H9 (cell line): Measurements from ENCODE around the gene ACP2. TPM values are rescaled to one million over a fixed set of nuclear protein-coding genes. Genes with fewer than 3 reads are reported as not detected.

Experiments
- DNase-seq: peaks from one replicate; pipeline ENCODE4 v3.0.0-alpha.2; 2017
- H2AFZ ChIP-seq: one replicate; pipeline ENCODE4 v1.6.1; 2013; ENCODE audit warnings: mild to moderate bottlenecking, low read length, control low read depth, moderate library complexity
- H2AK5ac ChIP-seq: 2 replicates; pipeline ENCODE4 v1.6.1; 2013; ENCODE audit warnings: low read length, control low read depth, mixed read lengths; ENCODE audit not compliant: insufficient read length
- H2BK120ac ChIP-seq: one replicate; pipeline ENCODE4 v1.6.1; 2013; ENCODE audit warnings: low read depth, mild to moderate bottlenecking, low read length, control low read depth, inconsistent platforms; ENCODE audit not compliant: poor library complexity, severe bottlenecking
- H2BK12ac ChIP-seq: 2 replicates; pipeline ENCODE4 v1.6.1; 2013; ENCODE audit warnings: low read length, control low read depth, mixed read lengths, low read depth; ENCODE audit not compliant: insufficient read length
- H2BK15ac ChIP-seq: 2 replicates; pipeline ENCODE4 v1.6.1; 2013; ENCODE audit warnings: low read depth, low read length, control low read depth
- H2BK20ac ChIP-seq: one replicate; pipeline ENCODE4 v1.6.1; 2013; ENCODE audit warnings: low read depth, mild to moderate bottlenecking, low read length, control low read depth, inconsistent platforms; ENCODE audit not compliant: poor library complexity, severe bottlenecking
- H2BK5ac ChIP-seq: 2 replicates; pipeline ENCODE4 v1.6.1; 2013; ENCODE audit warnings: low read length, control low read depth, mixed read lengths; ENCODE audit not compliant: insufficient read length
- H3K14ac ChIP-seq: 2 replicates; pipeline ENCODE4 v1.6.1; 2013; ENCODE audit warnings: low read length, control low read depth; ENCODE audit not compliant: insufficient read depth
- H3K18ac ChIP-seq: 2 replicates; pipeline ENCODE4 v1.6.1; 2013; ENCODE audit warnings: low read depth, mild to moderate bottlenecking, mixed read lengths, low read length, control low read depth; ENCODE audit not compliant: insufficient read length
- H3K23ac ChIP-seq: 2 replicates; pipeline ENCODE4 v1.6.1; 2013; ENCODE audit warnings: low read length, control low read depth, mixed read lengths, low read depth; ENCODE audit not compliant: insufficient read length
- H3K23me2 ChIP-seq: 2 replicates; pipeline ENCODE4 v1.6.1; 2013; ENCODE audit warnings: low read depth, mild to moderate bottlenecking, mixed read lengths, low read length, control low read depth; ENCODE audit not compliant: insufficient read length, poor library complexity, severe bottlenecking
- H3K27ac ChIP-seq: 2 replicates; pipeline ENCODE4 v1.5.1; 2013; ENCODE audit warnings: low read length, control low read depth, mixed read lengths, low read depth; ENCODE audit not compliant: insufficient read length
- H3K27me3 ChIP-seq: 2 replicates; pipeline ENCODE4 v1.6.1; 2013; ENCODE audit warnings: low read length, control low read depth, inconsistent platforms; ENCODE audit not compliant: insufficient read depth
- H3K4ac ChIP-seq: 2 replicates; pipeline ENCODE4 v1.6.1; 2013; ENCODE audit warnings: low read depth, mild to moderate bottlenecking, control low read depth, inconsistent platforms, low read length, moderate library complexity
- H3K4me1 ChIP-seq: 2 replicates; pipeline ENCODE4 v1.6.1; 2013; ENCODE audit warnings: low read length, control low read depth, inconsistent platforms; ENCODE audit not compliant: insufficient read depth
- H3K4me2 ChIP-seq: 2 replicates; pipeline ENCODE4 v1.6.1; 2013; ENCODE audit warnings: low read length, control low read depth, mixed read lengths; ENCODE audit not compliant: insufficient read length, insufficient read depth
- H3K56ac ChIP-seq: 2 replicates; pipeline ENCODE4 v1.6.1; 2013; ENCODE audit warnings: low read depth, mild to moderate bottlenecking, mixed read lengths, low read length, control low read depth; ENCODE audit not compliant: insufficient read length
- H3K79me1 ChIP-seq: 2 replicates; pipeline ENCODE4 v1.6.1; 2013; ENCODE audit warnings: low read depth, mild to moderate bottlenecking, moderate library complexity, low read length, control low read depth, inconsistent platforms; ENCODE audit not compliant: insufficient read depth, poor library complexity, severe bottlenecking
- H3K79me2 ChIP-seq: 2 replicates; pipeline ENCODE4 v1.6.1; 2013; ENCODE audit warnings: low read length, control low read depth, inconsistent platforms; ENCODE audit not compliant: insufficient read depth
- H3K9ac ChIP-seq: 2 replicates; pipeline ENCODE4 v1.6.1; 2013; ENCODE audit warnings: low read length, control low read depth, mixed read lengths; ENCODE audit not compliant: insufficient read length; ENCODE audit errors: extremely low read depth
- H3K9me3 ChIP-seq: one replicate; pipeline ENCODE4 v1.6.1; 2013; ENCODE audit warnings: low read depth, low read length, inconsistent platforms; ENCODE audit not compliant: control insufficient read depth
- H3T11ph ChIP-seq: one replicate; pipeline ENCODE4 v1.6.1; 2013; ENCODE audit warnings: mild to moderate bottlenecking, low read length, control low read depth, inconsistent platforms
- H4K20me1 ChIP-seq: one replicate; pipeline ENCODE4 v1.6.1; 2013; ENCODE audit not compliant: control insufficient read depth, insufficient read length, insufficient read depth
- H4K5ac ChIP-seq: 2 replicates; pipeline ENCODE4 v1.6.1; 2013; ENCODE audit warnings: low read depth, mild to moderate bottlenecking, mixed read lengths, low read length, control low read depth; ENCODE audit not compliant: insufficient read length
- H4K8ac ChIP-seq: replicated peaks from 2 replicates; pipeline ENCODE4 v1.6.1; 2013; ENCODE audit warnings: low read length, control low read depth, mixed read lengths, low read depth; ENCODE audit not compliant: insufficient read length
- H4K91ac ChIP-seq: 2 replicates; pipeline ENCODE4 v1.6.1; 2013; ENCODE audit warnings: low read depth, mild to moderate bottlenecking, moderate library complexity, mixed read lengths, low read length, control low read depth; ENCODE audit not compliant: insufficient read length
- H3K27ac Mint-ChIP-seq, 3 experiments: 2 replicates in 2 of 3; 3 replicates in 1 of 3; pipeline ENCODE4 v1.8.0; 2020 to 2021; ENCODE audit warnings: mixed read lengths in 3 of 3, mild to moderate bottlenecking in 1 of 3, moderate library complexity in 1 of 3
- H3K27me3 Mint-ChIP-seq: 2 replicates; pipeline ENCODE4 v1.8.0; 2021; ENCODE audit warnings: low read depth, mild to moderate bottlenecking, moderate library complexity, mixed read lengths
- H3K36me3 Mint-ChIP-seq, 3 experiments: 2 replicates in 2 of 3; 3 replicates in 1 of 3; pipeline ENCODE4 v1.8.0; 2020 to 2021; ENCODE audit warnings: low read depth in 3 of 3, mixed read lengths in 3 of 3; ENCODE audit not compliant: insufficient read depth in 1 of 3
- H3K4me1 Mint-ChIP-seq, 2 experiments: 2 replicates each; pipeline ENCODE4 v1.8.0; 2020; ENCODE audit warnings: mixed read lengths in 2 of 2
- H3K4me3 Mint-ChIP-seq, 2 experiments: 2 replicates in 1 of 2; 3 replicates in 1 of 2; pipeline ENCODE4 v1.8.0; 2020 to 2021; ENCODE audit warnings: mild to moderate bottlenecking in 2 of 2, mixed read lengths in 2 of 2, moderate library complexity in 1 of 2
- H3K9me3 Mint-ChIP-seq, 2 experiments: 2 replicates in 1 of 2; 3 replicates in 1 of 2; pipeline ENCODE4 v1.8.0; 2020; ENCODE audit warnings: mild to moderate bottlenecking in 2 of 2, mixed read lengths in 2 of 2, moderate library complexity in 1 of 2
- WGBS: extraction: QIAGEN DNeasy Blood & Tissue Kit; methylation state at CpG from one replicate; pipeline ENCODE4 v1.1.7; 2013; ENCODE audit warnings: missing lambda C conversion rate, low lambda C conversion rate, mixed read lengths; ENCODE audit not compliant: insufficient read length; ENCODE audit errors: extremely low coverage; 5-methylcytosine and 5-hydroxymethylcytosine counted together
- total RNA-seq: library from RNA; stranded (reverse); gene quantifications from 2 replicates; pipeline ENCODE4 v1.2.1, GENCODE V29; 2021
- TF ChIP-seq, protein P1 (sequence below): fragments of 200-600 bp; sonication (generic); conservative IDR thresholded peaks from 3 replicates; pipeline ENCODE4 v1.8.0; 2021; ENCODE audit warnings: antibody characterized with exemption, mild to moderate bottlenecking

The ACP2 gene
- total RNA-seq, 1 experiment from 2014 or later: 29.5 TPM

- Histone ChIP-seq H3K4me1 (peaks cover 5% of the 10 kb centered on the region; the same call in 1 of the 2 replicates), H4K8ac (no peak overlapping the region), H4K91ac (no peak overlapping the region), H3K56ac (no peak overlapping the region), H3K18ac (no peak overlapping the region), H4K20me1 (no peaks in the 10 kb centered on the region), H4K5ac (no peak overlapping the region), H3T11ph (no peak overlapping the region), H2AFZ (no peak overlapping the region), H3K14ac (no peak overlapping the region), H3K27ac (no peak overlapping the region), H2BK20ac (no peak overlapping the region), H3K9ac (peak overlapping the region; percentile 89), H3K4me2 (peak overlapping the region; percentile 92), H3K23me2 (peaks cover 8% of the 10 kb centered on the region), H3K27me3 (no peaks in the 10 kb centered on the region), H2BK12ac (no peak overlapping the region), H3K79me1 (no peaks in the 10 kb centered on the region), H3K79me2 (peaks cover 3% of the 10 kb centered on the region; the same call in 1 of the 2 replicates), H3K9me3 (no peaks in the 10 kb centered on the region), H3K23ac (no peak overlapping the region), H2BK15ac (no peak overlapping the region), H2BK120ac (no peak overlapping the region), H2BK5ac (no peak overlapping the region), H3K4ac (no peak overlapping the region), H2AK5ac (no peak overlapping the region)
- no peak for DNase-seq
- TF ChIP-seq, protein P1, sequence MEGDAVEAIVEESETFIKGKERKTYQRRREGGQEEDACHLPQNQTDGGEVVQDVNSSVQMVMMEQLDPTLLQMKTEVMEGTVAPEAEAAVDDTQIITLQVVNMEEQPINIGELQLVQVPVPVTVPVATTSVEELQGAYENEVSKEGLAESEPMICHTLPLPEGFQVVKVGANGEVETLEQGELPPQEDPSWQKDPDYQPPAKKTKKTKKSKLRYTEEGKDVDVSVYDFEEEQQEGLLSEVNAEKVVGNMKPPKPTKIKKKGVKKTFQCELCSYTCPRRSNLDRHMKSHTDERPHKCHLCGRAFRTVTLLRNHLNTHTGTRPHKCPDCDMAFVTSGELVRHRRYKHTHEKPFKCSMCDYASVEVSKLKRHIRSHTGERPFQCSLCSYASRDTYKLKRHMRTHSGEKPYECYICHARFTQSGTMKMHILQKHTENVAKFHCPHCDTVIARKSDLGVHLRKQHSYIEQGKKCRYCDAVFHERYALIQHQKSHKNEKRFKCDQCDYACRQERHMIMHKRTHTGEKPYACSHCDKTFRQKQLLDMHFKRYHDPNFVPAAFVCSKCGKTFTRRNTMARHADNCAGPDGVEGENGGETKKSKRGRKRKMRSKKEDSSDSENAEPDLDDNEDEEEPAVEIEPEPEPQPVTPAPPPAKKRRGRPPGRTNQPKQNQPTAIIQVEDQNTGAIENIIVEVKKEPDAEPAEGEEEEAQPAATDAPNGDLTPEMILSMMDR: no peak
- WGBS: no CpG with 5 or more reads among the region's 3 CpGs
- peaks cover 0 to 32% (median 24%) of the 10 kb centered on the region in 3 experiments; a peak in 5 of 7 replicates for H3K36me3 Mint-ChIP-seq
- H3K4me1 Mint-ChIP-seq: peaks cover 11 to 16% of the 10 kb centered on the region in 2 experiments
- H3K4me3 Mint-ChIP-seq: peak overlapping the region; percentile 99
- peak overlapping the region; percentile 49 to 100 (median 100); a peak in 5 of 7 replicates for H3K27ac Mint-ChIP-seq
- no peaks in the 10 kb centered on the region; a peak in 1 of 5 replicates for H3K9me3 Mint-ChIP-seq
- H3K27me3 Mint-ChIP-seq: no peaks in the 10 kb centered on the region; the same call in 1 of the 2 replicates
Measured at GRCh38 chr11:47249378-47249715, 733 bp upstream of the ACP2 start.
